Sciatic nerve (tissue), 1 donor: ENCODE results near the gene ZBTB47. TPM values are rescaled to one million over a fixed set of nuclear protein-coding genes. Genes with fewer than 3 reads are reported as not detected.

Experiments
- total RNA-seq: library from RNA; stranded (reverse); fragmentation: NEBNext Ultra II Directional; extraction: Animal tissue kit (Norgen Biotek cat#: 25700); gene quantifications from one replicate; pipeline ENCODE4 v1.2.1, GENCODE V29; 2021
- donor health status: DM: no; HTN: no; CAD: no.

ZBTB47 gene
- total RNA-seq, 1 donor from 2014 or later, result 48.9 TPM

Other genes with a start within 250 kb of the ZBTB47 start
- not detected for gene LYZL4, start 243.1 kb upstream of the ZBTB47 start, total RNA-seq
- gene VIPR1, start 151.1 kb upstream of the ZBTB47 start, total RNA-seq, result 5.8 TPM
- 59.5 TPM for gene SEC22C, start 71.7 kb upstream of the ZBTB47 start, total RNA-seq
- 16.0 TPM for gene SS18L2, start 62.8 kb upstream of the ZBTB47 start, total RNA-seq
- 149 TPM for gene NKTR, start 53.0 kb upstream of the ZBTB47 start, total RNA-seq
- gene KLHL40, start 31.8 kb downstream of the ZBTB47 start, total RNA-seq, result 0.13 TPM
- gene HHATL, start 49.1 kb downstream of the ZBTB47 start, total RNA-seq, result not detected
- 3.1 TPM for gene CCDC13, start 119.6 kb downstream of the ZBTB47 start, total RNA-seq
- gene HIGD1A, start 150.8 kb downstream of the ZBTB47 start, total RNA-seq, result 71.4 TPM
- 19.0 TPM for gene ACKR2, start 155.7 kb downstream of the ZBTB47 start, total RNA-seq
- not detected for gene CYP8B1, start 222.2 kb downstream of the ZBTB47 start, total RNA-seq